GM13977 (cell line): Measurements from ENCODE around the gene ADAMTS17.

Experiments
- DNase-seq: peaks from one replicate; pipeline ENCODE4 v3.0.0; 2012; ENCODE audit warnings: low spot score
- in situ Hi-C: fragments of 300-500 bp; cut with MboI; formaldehyde crosslinking; loops from one replicate; pipeline ENCODE4 v1.12.0; 2022; ENCODE audit warnings: low sequenced_read_pairs, low pct_unique_long_range_greater_than_20kb, mixed read lengths, inconsistent platforms; ENCODE audit not compliant: unreplicated experiment
- TF ChIP-seq, protein P1 (sequence below): IDR thresholded peaks from 2 replicates; pipeline ENCODE4 v1.5.1; 2012; ENCODE audit warnings: mild to moderate bottlenecking, control low read depth; ENCODE audit not compliant: insufficient read depth; ENCODE audit errors: extremely low read depth, missing control alignments

Gene ADAMTS17

GRCh38 chr15:100328796-100329195, 13.0 kb downstream of the ADAMTS17 start:
- DNase-seq, result no peak
- in situ Hi-C loops, result no loop called here
- TF ChIP-seq, protein P1, sequence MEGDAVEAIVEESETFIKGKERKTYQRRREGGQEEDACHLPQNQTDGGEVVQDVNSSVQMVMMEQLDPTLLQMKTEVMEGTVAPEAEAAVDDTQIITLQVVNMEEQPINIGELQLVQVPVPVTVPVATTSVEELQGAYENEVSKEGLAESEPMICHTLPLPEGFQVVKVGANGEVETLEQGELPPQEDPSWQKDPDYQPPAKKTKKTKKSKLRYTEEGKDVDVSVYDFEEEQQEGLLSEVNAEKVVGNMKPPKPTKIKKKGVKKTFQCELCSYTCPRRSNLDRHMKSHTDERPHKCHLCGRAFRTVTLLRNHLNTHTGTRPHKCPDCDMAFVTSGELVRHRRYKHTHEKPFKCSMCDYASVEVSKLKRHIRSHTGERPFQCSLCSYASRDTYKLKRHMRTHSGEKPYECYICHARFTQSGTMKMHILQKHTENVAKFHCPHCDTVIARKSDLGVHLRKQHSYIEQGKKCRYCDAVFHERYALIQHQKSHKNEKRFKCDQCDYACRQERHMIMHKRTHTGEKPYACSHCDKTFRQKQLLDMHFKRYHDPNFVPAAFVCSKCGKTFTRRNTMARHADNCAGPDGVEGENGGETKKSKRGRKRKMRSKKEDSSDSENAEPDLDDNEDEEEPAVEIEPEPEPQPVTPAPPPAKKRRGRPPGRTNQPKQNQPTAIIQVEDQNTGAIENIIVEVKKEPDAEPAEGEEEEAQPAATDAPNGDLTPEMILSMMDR, result no peak

DNA sequence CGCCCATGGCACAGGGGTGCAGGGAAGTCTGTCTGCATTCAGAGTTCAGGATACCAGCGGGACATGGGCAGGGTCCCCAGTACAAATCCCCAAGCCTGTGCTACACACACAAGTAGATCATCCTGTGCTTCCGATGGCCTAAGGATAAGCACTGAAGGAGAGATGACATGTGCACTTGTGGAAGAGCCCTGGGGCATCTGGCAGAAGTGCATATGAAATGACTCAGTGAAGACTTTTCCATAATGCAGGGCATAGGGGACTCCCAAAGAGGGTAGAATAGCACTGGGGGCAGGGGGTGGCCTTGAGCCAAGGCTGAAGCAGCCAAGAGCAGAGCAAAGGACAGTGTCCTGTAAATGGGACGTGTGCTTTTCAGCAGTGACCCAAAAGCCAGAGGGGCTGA, 22.9 kb downstream of the ADAMTS17 start:
- in situ Hi-C loops, result no loop called here
- no peak for DNase-seq
- TF ChIP-seq, protein P1, result no peak

DNA sequence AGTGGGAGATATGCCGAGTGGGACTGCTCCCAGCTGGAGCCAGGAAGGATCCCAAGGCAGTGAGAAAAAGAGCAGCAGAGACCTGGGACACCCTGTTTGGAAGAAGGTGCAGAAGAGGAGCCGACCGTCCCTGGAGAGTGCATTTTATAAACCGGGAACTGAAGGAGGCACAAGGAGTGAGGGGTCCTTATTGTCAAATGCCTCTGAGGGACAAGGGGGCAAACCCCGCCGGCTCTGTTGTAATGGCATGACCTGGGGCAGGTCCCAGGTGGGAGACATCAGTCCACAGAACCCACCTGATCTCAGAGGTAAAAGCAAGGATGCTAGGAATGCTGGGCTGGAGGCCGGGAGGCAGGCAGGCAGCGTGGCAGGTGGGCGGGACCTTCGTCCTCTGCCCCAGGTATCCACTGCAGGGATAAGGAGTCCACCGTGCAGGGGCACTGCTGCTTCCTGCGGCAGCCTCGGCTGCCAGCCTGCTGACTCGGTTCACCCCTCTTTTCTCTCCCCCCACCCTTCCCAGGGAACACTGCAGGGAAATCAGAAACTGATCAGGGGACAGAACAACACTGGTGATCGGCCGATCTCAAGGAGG, 26.9 kb downstream of the ADAMTS17 start:
- in situ Hi-C loops, result no loop called here
- DNase-seq, result no peak

DNA sequence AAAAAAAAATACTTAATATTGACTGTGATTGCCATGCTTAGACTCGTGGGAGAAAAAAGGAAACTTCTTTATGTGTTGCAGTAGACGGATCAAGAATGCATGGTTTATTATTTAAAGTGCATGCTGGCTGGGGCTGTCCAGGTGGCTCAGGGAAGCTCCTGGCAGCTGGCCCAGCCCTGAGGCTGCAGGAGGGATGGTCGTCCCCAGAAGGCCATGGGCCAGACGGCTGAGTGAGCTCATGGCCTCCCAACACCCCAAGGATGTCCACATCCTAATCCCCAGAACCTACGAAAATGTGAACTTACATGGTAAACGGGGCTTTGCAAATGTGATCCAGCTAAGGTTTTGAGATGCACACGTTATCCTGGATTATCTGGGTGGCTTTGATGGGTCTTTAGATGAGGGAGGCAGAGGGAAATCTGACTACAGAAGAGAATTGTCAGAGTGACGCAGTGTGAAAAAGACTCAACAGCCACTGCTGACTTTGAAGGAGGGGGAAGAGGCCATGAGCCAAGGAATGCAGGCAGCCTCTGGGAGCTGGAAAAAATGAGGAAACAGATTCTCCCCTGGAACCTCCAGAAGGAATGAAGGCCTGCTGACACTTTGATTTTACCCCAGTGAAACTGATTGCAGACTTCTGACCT, 29.8 kb downstream of the ADAMTS17 start:
- TF ChIP-seq, protein P1, result no peak
- DNase-seq, result no peak
- in situ Hi-C loops, result no loop called here

More for the DNA sequence above, 26.9 kb downstream of the ADAMTS17 start:
- TF ChIP-seq, protein P1, result no peak

DNA sequence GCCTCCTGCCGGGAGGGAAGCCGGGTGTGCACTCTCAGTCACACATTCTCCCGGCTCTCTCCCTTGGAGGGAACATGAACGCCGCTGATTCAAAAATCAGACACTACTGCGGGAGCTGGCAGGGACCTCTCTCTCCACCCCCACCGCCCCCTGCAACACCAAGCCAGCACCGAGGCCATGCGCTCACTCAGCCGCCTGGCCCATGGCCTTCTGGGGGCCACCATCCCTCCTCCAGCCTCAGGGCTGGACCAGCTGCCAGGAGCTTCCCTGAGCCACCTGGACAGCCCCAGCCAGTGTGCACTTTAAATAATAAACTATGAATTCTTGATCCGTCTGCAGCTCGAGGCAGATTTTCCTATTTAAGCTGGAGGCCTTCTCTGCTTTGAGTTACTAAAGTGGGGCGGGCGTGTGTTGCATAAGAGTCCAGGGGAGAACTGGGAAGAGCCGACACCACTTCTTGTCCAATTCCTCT, 30.6 kb downstream of the ADAMTS17 start:
- TF ChIP-seq, protein P1, result no peak
- in situ Hi-C loops, result no loop called here
- no peak for DNase-seq

DNA sequence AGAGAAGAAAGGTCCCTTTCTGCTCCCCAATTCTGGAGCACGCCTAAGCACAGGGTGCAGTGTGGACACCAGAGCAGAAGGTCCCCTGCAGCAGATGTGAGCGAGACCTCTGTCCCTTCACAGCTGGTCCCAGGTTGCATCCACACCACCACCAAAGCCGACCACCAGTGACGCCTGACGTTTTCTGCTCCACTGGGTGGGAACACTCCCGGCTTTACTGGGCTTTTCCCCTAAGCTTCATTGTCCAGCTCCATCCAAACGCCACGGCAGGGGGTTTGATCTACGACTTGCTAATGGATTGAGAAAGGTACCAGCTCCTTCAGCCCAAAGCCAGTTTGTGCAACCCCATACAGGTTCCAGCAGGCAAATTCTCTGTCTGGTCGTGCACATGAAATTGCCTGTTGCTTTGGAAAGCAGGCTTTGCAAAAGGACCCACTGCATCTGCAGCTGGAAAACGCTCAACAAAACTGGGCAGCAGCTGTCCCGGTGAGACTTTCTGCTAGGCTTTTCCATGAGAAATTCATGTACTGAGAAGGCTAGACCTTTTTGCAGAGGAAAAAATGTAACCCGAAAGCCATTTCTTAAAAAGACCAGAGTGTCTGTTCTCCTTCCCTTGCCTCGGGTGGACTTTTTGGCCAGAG, 31.1 kb downstream of the ADAMTS17 start:
- in situ Hi-C loops, result no loop called here
- no peak for DNase-seq
- TF ChIP-seq, protein P1, result no peak
